Prostate gland (tissue), 2 donors: Measurements from ENCODE around the gene CCL14.

Source experiments
- CTCF ChIP-seq, 4 experiments: fragments of 200-600 bp in 2 of 4; fragments of 450-650 bp in 2 of 4; sonication (generic) in 2 of 4; IDR thresholded peaks; 1 replicate in 3 of 4; 2 replicates in 1 of 4; pipeline ENCODE4 v1.5.1; 2016 to 2019; ENCODE audit warnings: antibody characterized with exemption in 4 of 4, mild to moderate bottlenecking in 2 of 4, moderate library complexity in 2 of 4
- POLR2A ChIP-seq: fragments of 450-650 bp; IDR thresholded peaks from one replicate; pipeline ENCODE4 v1.6.1; 2016; ENCODE audit warnings: antibody characterized with exemption, mild to moderate bottlenecking
- POLR2AphosphoS5 ChIP-seq: sonication (generic); formaldehyde crosslinking; IDR thresholded peaks from one replicate; pipeline ENCODE4 v1.6.1; 2017; ENCODE audit warnings: antibody characterized with exemption

GRCh38 chr17:36016555-36016954, 30.0 kb upstream of the CCL14 start:
- TF ChIP-seq CTCF (IDR thresholded peaks at IDR 0.05) (no peak), POLR2AphosphoS5 (no peak), POLR2A (no peak)
